DMS53 treated with DMSO at 0.1 percent for 48 hours (cell line): ENCODE results near the gene SLC25A23.

ENCODE experiments used
- DNase-seq: peaks from one replicate; lab custom pipeline; 2025; ENCODE audit not compliant: unreplicated experiment; lab: John Stamatoyannopoulos, UW

Gene SLC25A23

GRCh38 chr19:6481541-6482342 is 22.1 kb upstream of the SLC25A23 start, which contains the start of gene DENND1C:
Gene DENND1C, minus strand, starts transcription at chr19:6481787. Its CDS starts 92 bp downstream, at chr19:6481695.
- no peak for DNase-seq

GRCh38 chr19:6480848-6481415 is 21.3 kb upstream of the SLC25A23 start:
- DNase-seq = no peak

GRCh38 chr19:6479836-6480398 is 20.3 kb upstream of the SLC25A23 start:
- no peak for DNase-seq

- no peak for DNase-seq
Measured at GRCh38 chr19:6478815-6479214, 19.2 kb upstream of the SLC25A23 start.

- no peak for DNase-seq
Measured at GRCh38 chr19:6476896-6477431, 17.4 kb upstream of the SLC25A23 start.

- DNase-seq = no peak
Measured at GRCh38 chr19:6476155-6476895, 16.7 kb upstream of the SLC25A23 start.

GRCh38 chr19:6475321-6476108 is 15.9 kb upstream of the SLC25A23 start:
- no peak for DNase-seq

GRCh38 chr19:6473647-6474046 is 14.1 kb upstream of the SLC25A23 start:
- DNase-seq = no peak

GRCh38 chr19:6472713-6473112 is 13.1 kb upstream of the SLC25A23 start:
- DNase-seq = no peak

- no peak for DNase-seq
Measured at GRCh38 chr19:6471076-6471475, 11.5 kb upstream of the SLC25A23 start.

GRCh38 chr19:6470173-6470572 is 10.6 kb upstream of the SLC25A23 start:
- no peak for DNase-seq

- no peak for DNase-seq
Measured at GRCh38 chr19:6467384-6467783, 7.8 kb upstream of the SLC25A23 start.

GRCh38 chr19:6466526-6467248 is 7.1 kb upstream of the SLC25A23 start:
- DNase-seq = no peak

- no peak for DNase-seq
Measured at GRCh38 chr19:6465663-6466062, 6.1 kb upstream of the SLC25A23 start.

GRCh38 chr19:6465006-6465405 is 5.4 kb upstream of the SLC25A23 start:
- DNase-seq = no peak

GRCh38 chr19:6464070-6464873 is 4.7 kb upstream of the SLC25A23 start, which contains the start of gene CRB3:
Gene CRB3, plus strand, starts transcription at chr19:6464271. Its CDS starts 431 bp downstream, at chr19:6464702.
- peak; percentile 70 for DNase-seq

GRCh38 chr19:6460099-6460884 is 700 bp upstream of the SLC25A23 start:
- DNase-seq = peak; percentile 84

GRCh38 chr19:6458695-6459261 is 814 bp downstream of the SLC25A23 start:
- DNase-seq = no peak
